ENCODE results near the gene GCDH.
"Not testable (repeated sequence)": the region's sequence is repeated elsewhere in the genome, so short reads cannot be mapped to it uniquely, and the experiment has no call there.

The GCDH gene

GRCh38 chr19:12888006-12888603 is 2.9 kb upstream of the GCDH start:
- no peak overlapping the region for H3K27ac ChIP-seq (ENCODE audit: low read depth, low read length)
- peaks cover 2% of the 10 kb centered on the region for H3K36me3 ChIP-seq (ENCODE audit: insufficient read depth, low read length)
- H3K9ac ChIP-seq (ENCODE audit: low read length) = no peak overlapping the region
- H3K27me3 ChIP-seq (ENCODE audit: control insufficient read depth in 1 of 2, insufficient read depth in 2 of 2, low read length in 2 of 2) = peaks cover 11 to 20% of the 10 kb centered on the region in 2 donors
- no peaks in the 10 kb centered on the region for H3K9me3 ChIP-seq (ENCODE audit: low read length)
- peaks cover 14% of the 10 kb centered on the region for H3K4me1 ChIP-seq (ENCODE audit: insufficient read depth, low read length)
- H3K4me3 ChIP-seq (ENCODE audit: low read depth in 1 of 2, low read length in 2 of 2) = no peak overlapping the region

GRCh38 chr19:12890299-12890786 is 617 bp upstream of the GCDH start:
- not testable (repeated sequence) for H3K27ac ChIP-seq (ENCODE audit: low read depth, low read length); H3K27me3 ChIP-seq (ENCODE audit: control insufficient read depth in 1 of 2, insufficient read depth in 2 of 2, low read length in 2 of 2); H3K9ac ChIP-seq (ENCODE audit: low read length); H3K9me3 ChIP-seq (ENCODE audit: low read length)
- Histone ChIP-seq H3K4me1 (ENCODE audit: insufficient read depth, low read length) (peaks cover 14% of the 10 kb centered on the region), H3K36me3 (ENCODE audit: insufficient read depth, low read length) (peaks cover 16% of the 10 kb centered on the region), H3K4me3 (ENCODE audit: low read depth in 1 of 2, low read length in 2 of 2) (peak overlapping the region; percentile 21 to 38)

GRCh38 chr19:12891553-12892021 is 627 bp downstream of the GCDH start:
- peaks cover 14% of the 10 kb centered on the region for H3K4me1 ChIP-seq (ENCODE audit: insufficient read depth, low read length)
- peaks cover 24% of the 10 kb centered on the region for H3K36me3 ChIP-seq (ENCODE audit: insufficient read depth, low read length)
- H3K9me3 ChIP-seq (ENCODE audit: low read length) = no peaks in the 10 kb centered on the region
- peaks cover 0 to 2% of the 10 kb centered on the region in 2 donors for H3K27me3 ChIP-seq (ENCODE audit: control insufficient read depth in 1 of 2, insufficient read depth in 2 of 2, low read length in 2 of 2)
- H3K4me3 ChIP-seq (ENCODE audit: low read depth in 1 of 2, low read length in 2 of 2) = peak overlapping the region; percentile 93 to 97
- peak overlapping the region; percentile 24 for H3K9ac ChIP-seq (ENCODE audit: low read length)
- H3K27ac ChIP-seq (ENCODE audit: low read depth, low read length) = no peak overlapping the region

- H3K27me3 ChIP-seq (ENCODE audit: control insufficient read depth in 1 of 2, insufficient read depth in 2 of 2, low read length in 2 of 2) = no peaks in the 10 kb centered on the region
- no peak overlapping the region for H3K9ac ChIP-seq (ENCODE audit: low read length)
- no peaks in the 10 kb centered on the region for H3K9me3 ChIP-seq (ENCODE audit: low read length)
- peaks cover 38% of the 10 kb centered on the region for H3K36me3 ChIP-seq (ENCODE audit: insufficient read depth, low read length)
- peaks cover 14% of the 10 kb centered on the region for H3K4me1 ChIP-seq (ENCODE audit: insufficient read depth, low read length)
- H3K4me3 ChIP-seq (ENCODE audit: low read depth in 1 of 2, low read length in 2 of 2) = no peak overlapping the region
- H3K27ac ChIP-seq (ENCODE audit: low read depth, low read length) = no peak overlapping the region
These were observed 2.6 kb downstream of the GCDH start for GRCh38 chr19:12893582-12893981.

GRCh38 chr19:12896460-12896859 is 5.5 kb downstream of the GCDH start:
- H3K4me3 ChIP-seq (ENCODE audit: low read depth in 1 of 2, low read length in 2 of 2) = no peak overlapping the region
- peaks cover 9% of the 10 kb centered on the region for H3K4me1 ChIP-seq (ENCODE audit: insufficient read depth, low read length)
- no peaks in the 10 kb centered on the region for H3K9me3 ChIP-seq (ENCODE audit: low read length)
- no peak overlapping the region for H3K27ac ChIP-seq (ENCODE audit: low read depth, low read length)
- H3K9ac ChIP-seq (ENCODE audit: low read length) = no peak overlapping the region
- no peaks in the 10 kb centered on the region for H3K27me3 ChIP-seq (ENCODE audit: control insufficient read depth in 1 of 2, insufficient read depth in 2 of 2, low read length in 2 of 2)
- peaks cover 38% of the 10 kb centered on the region for H3K36me3 ChIP-seq (ENCODE audit: insufficient read depth, low read length)

- no peak overlapping the region for H3K4me3 ChIP-seq (ENCODE audit: low read depth in 1 of 2, low read length in 2 of 2)
- H3K27me3 ChIP-seq (ENCODE audit: control insufficient read depth in 1 of 2, insufficient read depth in 2 of 2, low read length in 2 of 2) = no peaks in the 10 kb centered on the region
- peaks cover 22% of the 10 kb centered on the region for H3K36me3 ChIP-seq (ENCODE audit: insufficient read depth, low read length)
- no peak overlapping the region for H3K27ac ChIP-seq (ENCODE audit: low read depth, low read length)
- H3K9ac ChIP-seq (ENCODE audit: low read length) = no peak overlapping the region
- no peaks in the 10 kb centered on the region for H3K4me1 ChIP-seq (ENCODE audit: insufficient read depth, low read length)
- H3K9me3 ChIP-seq (ENCODE audit: low read length) = no peaks in the 10 kb centered on the region
These were observed 9.0 kb downstream of the GCDH start for GRCh38 chr19:12899891-12900518.

GRCh38 chr19:12907166-12907565 is 16.2 kb downstream of the GCDH start:
- Histone ChIP-seq H3K36me3 (ENCODE audit: insufficient read depth, low read length) (no peaks in the 10 kb centered on the region), H3K27ac (ENCODE audit: low read depth, low read length) (no peak overlapping the region), H3K4me1 (ENCODE audit: insufficient read depth, low read length) (peaks cover 3% of the 10 kb centered on the region), H3K27me3 (ENCODE audit: control insufficient read depth in 1 of 2, insufficient read depth in 2 of 2, low read length in 2 of 2) (no peaks in the 10 kb centered on the region), H3K9me3 (ENCODE audit: low read length) (no peaks in the 10 kb centered on the region), H3K9ac (ENCODE audit: low read length) (no peak overlapping the region), H3K4me3 (ENCODE audit: low read depth in 1 of 2, low read length in 2 of 2) (no peak overlapping the region)

- Histone ChIP-seq H3K27me3 (ENCODE audit: control insufficient read depth in 1 of 2, insufficient read depth in 2 of 2, low read length in 2 of 2) (no peaks in the 10 kb centered on the region), H3K9me3 (ENCODE audit: low read length) (no peaks in the 10 kb centered on the region), H3K9ac (ENCODE audit: low read length) (no peak overlapping the region), H3K36me3 (ENCODE audit: insufficient read depth, low read length) (no peaks in the 10 kb centered on the region), H3K27ac (ENCODE audit: low read depth, low read length) (peak overlapping the region; percentile 99), H3K4me3 (ENCODE audit: low read depth in 1 of 2, low read length in 2 of 2) (peak overlapping the region in 1 of 2 donors; percentile 46), H3K4me1 (ENCODE audit: insufficient read depth, low read length) (peaks cover 22% of the 10 kb centered on the region)
These were observed 21.6 kb downstream of the GCDH start for GRCh38 chr19:12912571-12912970.

- no peaks in the 10 kb centered on the region for H3K27me3 ChIP-seq (ENCODE audit: control insufficient read depth in 1 of 2, insufficient read depth in 2 of 2, low read length in 2 of 2)
- H3K9ac ChIP-seq (ENCODE audit: low read length) = peak overlapping the region; percentile 30
- H3K27ac ChIP-seq (ENCODE audit: low read depth, low read length) = peak overlapping the region; percentile 99
These were observed 22.1 kb downstream of the GCDH start for GRCh38 chr19:12913011-12913561.

GRCh38 chr19:12913851-12914690 is 23.1 kb downstream of the GCDH start:
- Histone ChIP-seq H3K9ac (ENCODE audit: low read length) (peak overlapping the region; percentile 30), H3K36me3 (ENCODE audit: insufficient read depth, low read length) (no peaks in the 10 kb centered on the region), H3K27ac (ENCODE audit: low read depth, low read length) (peak overlapping the region; percentile 99), H3K9me3 (ENCODE audit: low read length) (no peaks in the 10 kb centered on the region), H3K27me3 (ENCODE audit: control insufficient read depth in 1 of 2, insufficient read depth in 2 of 2, low read length in 2 of 2) (no peaks in the 10 kb centered on the region), H3K4me1 (ENCODE audit: insufficient read depth, low read length) (peaks cover 22% of the 10 kb centered on the region), H3K4me3 (ENCODE audit: low read depth in 1 of 2, low read length in 2 of 2) (peak overlapping the region in 1 of 2 donors; percentile 46)

More at GRCh38 chr19:12913011-12913561, 22.1 kb downstream of the GCDH start:
- H3K4me1 ChIP-seq (ENCODE audit: insufficient read depth, low read length) = peaks cover 22% of the 10 kb centered on the region
- H3K9me3 ChIP-seq (ENCODE audit: low read length) = no peaks in the 10 kb centered on the region
- peak overlapping the region in 1 of 2 donors; percentile 46 for H3K4me3 ChIP-seq (ENCODE audit: low read depth in 1 of 2, low read length in 2 of 2)
- H3K36me3 ChIP-seq (ENCODE audit: insufficient read depth, low read length) = no peaks in the 10 kb centered on the region

GRCh38 chr19:12915860-12916259 is 24.9 kb downstream of the GCDH start:
- H3K4me3 ChIP-seq (ENCODE audit: low read depth in 1 of 2, low read length in 2 of 2); H3K9me3 ChIP-seq (ENCODE audit: low read length); H3K36me3 ChIP-seq (ENCODE audit: insufficient read depth, low read length); H3K27ac ChIP-seq (ENCODE audit: low read depth, low read length); H3K27me3 ChIP-seq (ENCODE audit: control insufficient read depth in 1 of 2, insufficient read depth in 2 of 2, low read length in 2 of 2); H3K9ac ChIP-seq (ENCODE audit: low read length): not testable (repeated sequence)
- peaks cover 22% of the 10 kb centered on the region for H3K4me1 ChIP-seq (ENCODE audit: insufficient read depth, low read length)
